Nephron (organoid): ENCODE measurements around the gene NRAP.

Source experiments
- H3K27ac Mint-ChIP-seq, 3 experiments: 2 replicates each; pipeline ENCODE4 v1.8.0; 2020; ENCODE audit warnings: mixed read lengths in 3 of 3, mild to moderate bottlenecking in 2 of 3, moderate library complexity in 1 of 3
- H3K27me3 Mint-ChIP-seq: 2 replicates; pipeline ENCODE4 v1.8.0; 2021; ENCODE audit warnings: low read depth, mild to moderate bottlenecking, moderate library complexity, mixed read lengths
- H3K36me3 Mint-ChIP-seq: 2 replicates; pipeline ENCODE4 v1.8.0; 2020; ENCODE audit warnings: low read depth, mixed read lengths
- H3K4me1 Mint-ChIP-seq: 2 replicates; pipeline ENCODE4 v1.8.0; 2020; ENCODE audit warnings: mixed read lengths
- H3K4me3 Mint-ChIP-seq, 3 experiments: 2 replicates each; pipeline ENCODE4 v1.8.0; 2020; ENCODE audit warnings: mild to moderate bottlenecking in 3 of 3, mixed read lengths in 3 of 3, moderate library complexity in 2 of 3
- H3K9me3 Mint-ChIP-seq: 2 replicates; pipeline ENCODE4 v1.8.0; 2020; ENCODE audit warnings: mixed read lengths
- TF ChIP-seq, protein P1 (sequence below), 3 experiments: fragments of 200-600 bp; sonication (generic); IDR thresholded peaks; one replicate each; pipeline ENCODE4 v1.5.0; 2021; ENCODE audit warnings: antibody characterized with exemption in 3 of 3; ENCODE audit not compliant: unreplicated experiment in 3 of 3

NRAP gene, protein sequence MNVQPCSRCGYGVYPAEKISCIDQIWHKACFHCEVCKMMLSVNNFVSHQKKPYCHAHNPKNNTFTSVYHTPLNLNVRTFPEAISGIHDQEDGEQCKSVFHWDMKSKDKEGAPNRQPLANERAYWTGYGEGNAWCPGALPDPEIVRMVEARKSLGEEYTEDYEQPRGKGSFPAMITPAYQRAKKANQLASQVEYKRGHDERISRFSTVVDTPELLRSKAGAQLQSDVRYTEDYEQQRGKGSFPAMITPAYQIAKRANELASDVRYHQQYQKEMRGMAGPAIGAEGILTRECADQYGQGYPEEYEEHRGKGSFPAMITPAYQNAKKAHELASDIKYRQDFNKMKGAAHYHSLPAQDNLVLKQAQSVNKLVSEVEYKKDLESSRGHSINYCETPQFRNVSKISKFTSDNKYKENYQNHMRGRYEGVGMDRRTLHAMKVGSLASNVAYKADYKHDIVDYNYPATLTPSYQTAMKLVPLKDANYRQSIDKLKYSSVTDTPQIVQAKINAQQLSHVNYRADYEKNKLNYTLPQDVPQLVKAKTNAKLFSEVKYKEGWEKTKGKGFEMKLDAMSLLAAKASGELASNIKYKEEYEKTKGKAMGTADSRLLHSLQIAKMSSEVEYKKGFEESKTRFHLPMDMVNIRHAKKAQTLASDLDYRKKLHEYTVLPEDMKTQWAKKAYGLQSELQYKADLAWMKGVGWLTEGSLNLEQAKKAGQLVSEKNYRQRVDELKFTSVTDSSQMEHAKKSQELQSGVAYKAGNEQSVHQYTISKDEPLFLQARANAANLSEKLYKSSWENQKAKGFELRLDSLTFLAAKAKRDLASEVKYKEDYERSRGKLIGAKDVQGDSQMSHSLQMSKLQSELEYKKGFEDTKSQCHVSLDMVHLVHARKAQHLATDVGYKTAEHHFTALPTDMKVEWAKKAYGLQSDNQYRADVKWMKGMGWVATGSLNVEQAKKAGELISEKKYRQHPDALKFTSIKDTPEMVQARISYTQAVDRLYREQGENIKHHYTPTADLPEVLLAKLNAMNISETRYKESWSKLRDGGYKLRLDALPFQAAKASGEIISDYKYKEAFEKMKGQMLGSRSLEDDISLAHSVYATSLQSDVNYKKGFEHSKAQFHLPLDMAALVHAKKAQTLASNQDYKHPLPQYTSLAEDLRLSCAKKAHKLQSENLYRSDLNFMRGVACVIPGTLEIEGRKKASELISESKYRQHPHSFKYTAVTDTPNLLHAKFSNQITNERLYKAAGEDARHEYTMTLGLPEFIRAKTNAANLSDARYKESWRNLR (N-terminal part only)

DNA sequence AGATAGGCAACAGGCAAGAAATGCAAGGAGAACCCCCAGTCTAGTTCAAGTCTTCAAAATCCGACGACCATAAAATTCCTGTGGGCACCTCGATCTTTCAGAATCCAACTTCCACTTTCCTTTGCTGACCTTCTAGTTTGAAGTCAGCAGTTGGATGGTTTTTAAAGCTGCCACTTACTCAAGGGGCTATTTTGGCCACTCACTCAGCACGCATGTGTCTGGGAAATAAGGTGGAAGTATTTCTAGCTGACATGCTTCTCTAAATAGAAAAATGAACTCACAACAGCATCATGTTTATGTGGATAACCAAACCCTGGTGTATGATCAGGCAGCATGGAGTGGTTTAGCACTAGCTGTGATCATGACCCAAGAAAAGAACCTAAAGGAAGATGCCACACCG, at the start of gene NRAP:
TSS of gene NRAP (minus strand) at position 134 of the 400 bp plus-strand sequence. CDS start 159 bp downstream, outside the sequence.
- Mint-ChIP-seq H3K27me3 (peaks cover 8% of the 10 kb centered on the region), H3K4me3 (no peak within 1 kb of the TSS), H3K36me3 (no peaks in the 10 kb centered on the region), H3K9me3 (peaks cover under 1% of the 10 kb centered on the region), H3K27ac (no peak within 1 kb of the TSS), H3K4me1 (no peaks in the 10 kb centered on the region)
- TF ChIP-seq, protein P1, sequence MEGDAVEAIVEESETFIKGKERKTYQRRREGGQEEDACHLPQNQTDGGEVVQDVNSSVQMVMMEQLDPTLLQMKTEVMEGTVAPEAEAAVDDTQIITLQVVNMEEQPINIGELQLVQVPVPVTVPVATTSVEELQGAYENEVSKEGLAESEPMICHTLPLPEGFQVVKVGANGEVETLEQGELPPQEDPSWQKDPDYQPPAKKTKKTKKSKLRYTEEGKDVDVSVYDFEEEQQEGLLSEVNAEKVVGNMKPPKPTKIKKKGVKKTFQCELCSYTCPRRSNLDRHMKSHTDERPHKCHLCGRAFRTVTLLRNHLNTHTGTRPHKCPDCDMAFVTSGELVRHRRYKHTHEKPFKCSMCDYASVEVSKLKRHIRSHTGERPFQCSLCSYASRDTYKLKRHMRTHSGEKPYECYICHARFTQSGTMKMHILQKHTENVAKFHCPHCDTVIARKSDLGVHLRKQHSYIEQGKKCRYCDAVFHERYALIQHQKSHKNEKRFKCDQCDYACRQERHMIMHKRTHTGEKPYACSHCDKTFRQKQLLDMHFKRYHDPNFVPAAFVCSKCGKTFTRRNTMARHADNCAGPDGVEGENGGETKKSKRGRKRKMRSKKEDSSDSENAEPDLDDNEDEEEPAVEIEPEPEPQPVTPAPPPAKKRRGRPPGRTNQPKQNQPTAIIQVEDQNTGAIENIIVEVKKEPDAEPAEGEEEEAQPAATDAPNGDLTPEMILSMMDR (IDR thresholded peaks at IDR 0.05; ENCODE audit: unreplicated experiment in 3 of 3) = no peak

DNA sequence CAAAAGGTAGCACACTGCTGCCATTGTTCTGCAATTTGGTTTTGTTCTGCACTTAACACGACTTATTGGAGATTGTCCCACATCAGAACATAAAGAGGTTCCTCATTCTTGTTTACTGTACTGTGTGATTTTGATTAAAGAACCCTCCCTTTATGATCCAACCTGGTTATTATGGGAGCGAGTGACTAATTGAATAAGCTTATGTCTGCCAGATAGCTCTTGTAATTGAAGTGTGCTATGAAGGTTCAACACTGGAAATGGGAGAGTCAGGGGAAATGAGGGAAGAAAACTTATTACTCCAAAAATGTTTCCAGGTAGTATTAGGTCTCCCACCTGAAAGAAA, 49.8 kb upstream of the NRAP start:
- TF ChIP-seq, protein P1 (IDR thresholded peaks at IDR 0.05; ENCODE audit: unreplicated experiment in 3 of 3) = no peak
- Mint-ChIP-seq H3K27me3 (peaks cover 4% of the 10 kb centered on the region), H3K9me3 (peaks cover 4% of the 10 kb centered on the region), H3K4me3 (no peak overlapping the region), H3K4me1 (peaks cover 23% of the 10 kb centered on the region), H3K27ac (no peak overlapping the region), H3K36me3 (peaks cover 11% of the 10 kb centered on the region)

DNA sequence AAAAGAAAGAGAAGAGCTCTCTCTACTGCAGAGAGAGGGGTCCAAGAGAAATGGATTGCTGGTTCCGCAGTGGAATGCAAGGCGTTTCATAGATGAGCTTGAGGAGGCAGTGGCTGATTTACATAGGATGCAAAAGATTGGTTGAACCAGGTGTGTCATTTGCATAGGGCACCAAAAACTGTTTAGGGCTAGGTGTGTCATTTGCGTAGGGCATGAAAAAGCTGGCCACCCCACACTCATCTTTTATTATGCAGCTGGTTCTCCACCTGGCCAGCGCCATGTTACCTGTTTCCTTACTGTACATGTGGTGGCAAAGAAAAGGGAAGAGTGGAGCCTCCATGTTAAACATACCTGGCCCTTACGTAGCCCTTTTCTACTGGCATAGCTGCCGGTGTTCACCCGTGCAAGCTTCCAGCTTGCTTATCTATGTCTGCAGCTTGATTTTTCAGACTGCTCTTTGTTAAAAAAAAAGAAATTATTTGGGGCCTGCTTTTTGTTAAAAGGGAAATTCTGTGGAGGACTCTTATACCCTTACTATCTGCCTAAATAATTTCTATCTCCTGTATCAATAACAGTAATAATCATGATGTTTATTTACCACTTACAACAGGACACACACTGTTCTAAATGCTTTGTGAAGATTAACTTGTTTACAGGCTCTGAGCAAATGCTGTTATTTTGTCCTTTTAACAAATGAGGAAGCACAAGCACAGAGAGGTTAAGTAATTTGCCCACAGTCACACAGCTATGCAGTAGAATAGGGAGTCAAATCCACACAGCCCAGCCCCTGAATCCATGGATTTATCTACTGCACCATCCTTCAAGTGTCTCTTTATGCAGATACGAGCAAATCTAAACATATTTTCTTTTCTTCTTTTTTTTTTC, 49.2 kb upstream of the NRAP start:
- Mint-ChIP-seq H3K27me3 (peaks cover 4% of the 10 kb centered on the region), H3K36me3 (peaks cover 7% of the 10 kb centered on the region), H3K4me1 (peaks cover 23% of the 10 kb centered on the region), H3K27ac (no peak overlapping the region), H3K4me3 (no peak overlapping the region), H3K9me3 (peaks cover 1% of the 10 kb centered on the region)
- TF ChIP-seq, protein P1 (IDR thresholded peaks at IDR 0.05; ENCODE audit: unreplicated experiment in 3 of 3) = no peak

DNA sequence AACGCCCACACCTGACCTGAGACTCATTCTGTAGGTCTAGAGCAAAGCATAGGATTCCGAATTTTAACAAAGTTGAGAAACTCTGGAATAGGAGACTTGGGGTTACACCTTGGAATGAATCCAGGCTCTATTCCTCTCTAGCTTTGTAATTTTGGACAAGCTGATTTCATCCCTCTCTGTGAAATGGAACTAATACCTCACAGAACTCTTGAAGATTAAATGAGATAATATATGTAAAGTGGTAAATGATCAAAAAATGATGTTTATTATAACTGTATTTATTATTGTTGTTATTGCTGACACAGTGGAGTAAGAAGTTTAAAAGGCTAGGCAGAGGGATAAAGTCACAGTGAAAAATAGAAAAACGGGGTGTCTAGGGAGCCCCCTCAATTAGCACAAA, 48.2 kb upstream of the NRAP start:
- TF ChIP-seq, protein P1 (IDR thresholded peaks at IDR 0.05; ENCODE audit: unreplicated experiment in 3 of 3) = no peak
- Mint-ChIP-seq H3K4me1 (peaks cover 28% of the 10 kb centered on the region), H3K27ac (no peak overlapping the region), H3K4me3 (no peak overlapping the region), H3K9me3 (no peaks in the 10 kb centered on the region), H3K36me3 (peaks cover 5% of the 10 kb centered on the region), H3K27me3 (peaks cover 4% of the 10 kb centered on the region)

DNA sequence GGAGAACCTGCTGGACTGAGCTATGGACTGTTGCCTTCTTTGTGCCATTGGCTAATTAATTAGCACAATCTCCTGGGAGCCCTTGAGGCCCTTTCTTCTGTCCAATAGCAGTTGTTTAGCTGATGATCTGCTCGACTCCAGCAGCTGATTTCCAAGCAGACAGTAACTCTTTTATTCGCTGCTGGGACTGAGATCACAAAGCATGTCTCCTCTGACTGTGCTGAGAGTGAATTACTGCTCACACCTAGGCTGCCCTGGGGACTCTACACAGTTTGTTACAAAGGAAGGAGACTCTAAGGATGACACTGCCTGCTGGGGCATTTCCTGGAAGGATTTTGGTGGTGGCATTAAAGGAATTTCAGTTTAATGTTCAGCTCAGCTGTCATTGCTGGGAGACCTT, 47.3 kb upstream of the NRAP start:
- TF ChIP-seq, protein P1 (IDR thresholded peaks at IDR 0.05; ENCODE audit: unreplicated experiment in 3 of 3) = no peak
- no peaks in the 10 kb centered on the region for H3K36me3 Mint-ChIP-seq
- peaks cover 32% of the 10 kb centered on the region for H3K4me1 Mint-ChIP-seq
- no peak overlapping the region for H3K4me3 Mint-ChIP-seq
- H3K27me3 Mint-ChIP-seq = peaks cover 4% of the 10 kb centered on the region
- H3K9me3 Mint-ChIP-seq = no peaks in the 10 kb centered on the region
- no peak overlapping the region for H3K27ac Mint-ChIP-seq
